Trophoblast cell (in vitro differentiated cells and primary cell): ENCODE data around the gene GNRHR.
"Not testable (repeated sequence)": the region's sequence is repeated elsewhere in the genome, so short reads cannot be mapped to it uniquely, and the experiment has no call there.

Experiments used
- DNase-seq, 2 donors: peaks; one replicate each; pipeline ENCODE4 v3.0.0-alpha.2; 2016
- H2AFZ ChIP-seq: 2 replicates; pipeline ENCODE4 v1.6.1; 2013; ENCODE audit warnings: low read length, moderate library complexity, mild to moderate bottlenecking; ENCODE audit not compliant: insufficient read depth, poor library complexity
- H2AK5ac ChIP-seq: 2 replicates; pipeline ENCODE4 v1.6.1; 2013; ENCODE audit warnings: mild to moderate bottlenecking, low read length
- H2BK120ac ChIP-seq: 2 replicates; pipeline ENCODE4 v1.6.1; 2013; ENCODE audit warnings: low read length, mild to moderate bottlenecking, moderate library complexity; ENCODE audit not compliant: insufficient read depth, poor library complexity
- H2BK12ac ChIP-seq: 2 replicates; pipeline ENCODE4 v1.6.1; 2013; ENCODE audit warnings: mild to moderate bottlenecking, low read length, moderate library complexity
- H2BK5ac ChIP-seq: 2 replicates; pipeline ENCODE4 v1.6.1; 2013; ENCODE audit warnings: low read length, low read depth, moderate library complexity, mild to moderate bottlenecking; ENCODE audit not compliant: poor library complexity
- H3K14ac ChIP-seq: 2 replicates; pipeline ENCODE4 v1.6.1; 2013; ENCODE audit warnings: mild to moderate bottlenecking, low read length
- H3K18ac ChIP-seq: 2 replicates; pipeline ENCODE4 v1.6.1; 2013; ENCODE audit warnings: mild to moderate bottlenecking, low read length
- H3K23ac ChIP-seq: 2 replicates; pipeline ENCODE4 v1.6.1; 2013; ENCODE audit warnings: low read length
- H3K27ac ChIP-seq: 2 replicates; pipeline ENCODE4 v1.5.1; 2013; ENCODE audit warnings: low read depth, mild to moderate bottlenecking, inconsistent platforms, low read length, moderate library complexity
- H3K27me3 ChIP-seq: 2 replicates; pipeline ENCODE4 v1.6.1; 2013; ENCODE audit warnings: inconsistent platforms, mild to moderate bottlenecking, low read length, moderate library complexity; ENCODE audit not compliant: insufficient read depth
- H3K36me3 ChIP-seq, 2 experiments: 1 replicate in 1 of 2; 2 replicates in 1 of 2; pipeline ENCODE4 v1.6.1; 2013; ENCODE audit warnings: low read length in 2 of 2, mild to moderate bottlenecking in 2 of 2, moderate library complexity in 1 of 2; ENCODE audit not compliant: insufficient read depth in 2 of 2, control insufficient read depth in 1 of 2
- H3K4ac ChIP-seq: 2 replicates; pipeline ENCODE4 v1.6.1; 2013; ENCODE audit warnings: low read depth, mild to moderate bottlenecking, low read length, moderate library complexity
- H3K4me1 ChIP-seq, 2 experiments: 1 replicate in 1 of 2; 2 replicates in 1 of 2; pipeline ENCODE4 v1.6.1; 2013; ENCODE audit warnings: low read length in 2 of 2, mild to moderate bottlenecking in 2 of 2, moderate library complexity in 1 of 2; ENCODE audit not compliant: insufficient read depth in 2 of 2, control insufficient read depth in 1 of 2
- H3K4me2 ChIP-seq: 2 replicates; pipeline ENCODE4 v1.6.1; 2013; ENCODE audit warnings: inconsistent platforms, mild to moderate bottlenecking, low read length, moderate library complexity
- H3K4me3 ChIP-seq: 2 replicates; pipeline ENCODE4 v1.5.1; 2013; ENCODE audit warnings: mild to moderate bottlenecking, low read depth, low read length, inconsistent platforms
- H3K79me1 ChIP-seq: one replicate; pipeline ENCODE4 v1.6.1; 2013; ENCODE audit warnings: low read length
- H3K79me2 ChIP-seq: 2 replicates; pipeline ENCODE4 v1.6.1; 2013; ENCODE audit warnings: low read length, mild to moderate bottlenecking; ENCODE audit not compliant: control insufficient read depth, insufficient read depth, poor library complexity
- H3K9ac ChIP-seq: 2 replicates; pipeline ENCODE4 v1.6.1; 2013; ENCODE audit warnings: mild to moderate bottlenecking, low read length
- H3K9me3 ChIP-seq: 2 replicates; pipeline ENCODE4 v1.6.1; 2013; ENCODE audit warnings: low read depth, mild to moderate bottlenecking, control low read depth, inconsistent platforms, low read length; ENCODE audit not compliant: insufficient read depth
- H4K12ac ChIP-seq: 2 replicates; pipeline ENCODE4 v1.6.1; 2013; ENCODE audit warnings: low read depth, mild to moderate bottlenecking, low read length, moderate library complexity
- H4K8ac ChIP-seq: 2 replicates; pipeline ENCODE4 v1.6.1; 2013; ENCODE audit warnings: low read depth, mild to moderate bottlenecking, low read length, moderate library complexity
- H4K91ac ChIP-seq: one replicate; pipeline ENCODE4 v1.6.1; 2013; ENCODE audit warnings: low read depth, mild to moderate bottlenecking, low read length, moderate library complexity
- WGBS: extraction: QIAGEN DNeasy Blood & Tissue Kit; methylation state at CpG from one replicate; pipeline ENCODE4 v1.1.7; 2013; ENCODE audit warnings: missing lambda C conversion rate; ENCODE audit not compliant: insufficient read length, insufficient coverage; ENCODE audit errors: extremely low coverage; 5-methylcytosine and 5-hydroxymethylcytosine counted together

GNRHR gene

DNA sequence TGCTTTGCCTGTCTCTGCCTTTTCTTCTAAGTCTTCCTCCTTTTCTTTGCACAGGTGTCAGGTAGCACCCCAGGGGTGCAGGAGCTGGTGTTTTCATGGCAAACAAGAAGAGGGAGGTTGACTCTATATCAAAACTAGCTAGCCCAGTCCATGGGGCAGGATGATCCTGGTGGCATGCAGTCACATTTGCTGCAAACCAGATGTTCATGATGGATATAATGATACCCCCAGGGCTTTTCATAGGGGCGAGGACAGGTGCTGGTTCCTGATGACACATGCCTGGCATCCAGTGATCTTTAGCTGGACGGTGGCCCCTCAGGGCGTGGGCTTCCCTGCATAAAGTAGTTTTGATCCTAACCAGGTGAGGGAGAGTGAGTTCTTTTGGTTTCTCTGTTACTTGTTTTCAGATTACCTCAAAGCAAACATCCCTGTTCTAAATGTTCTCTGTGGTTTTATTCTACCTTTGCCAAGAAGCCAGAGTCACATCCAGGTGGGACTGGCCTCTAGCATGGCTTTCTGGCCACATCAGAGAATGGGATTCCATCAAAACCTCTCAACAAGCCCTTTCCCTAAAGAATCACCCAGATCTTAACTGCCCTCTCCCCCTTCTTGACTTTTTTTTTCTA lies 42.1 kb downstream of the GNRHR start:
- Histone ChIP-seq H2AK5ac (no peak overlapping the region), H2BK12ac (no peak overlapping the region), H3K4me3 (no peak overlapping the region), H3K14ac (no peak overlapping the region), H2AFZ (no peak overlapping the region), H3K9me3 (no peaks in the 10 kb centered on the region), H3K4ac (no peak overlapping the region), H3K18ac (no peak overlapping the region), H2BK5ac (no peak overlapping the region), H4K91ac (no peak overlapping the region), H3K27me3 (no peaks in the 10 kb centered on the region), H3K4me2 (no peak overlapping the region), H3K27ac (no peak overlapping the region), H4K12ac (no peak overlapping the region), H3K9ac (no peak overlapping the region), H3K79me2 (no peaks in the 10 kb centered on the region), H2BK120ac (no peak overlapping the region), H4K8ac (no peak overlapping the region), H3K79me1 (peaks cover 2% of the 10 kb centered on the region), H3K4me1 (peaks cover 19% of the 10 kb centered on the region in 2 experiments), H3K36me3 (peaks cover 0 to 4% of the 10 kb centered on the region in 2 experiments), H3K23ac (no peak overlapping the region)
- peak; percentile 58 to 81 for DNase-seq
- no CpG with 5 or more reads among the region's 3 CpGs for WGBS

DNA sequence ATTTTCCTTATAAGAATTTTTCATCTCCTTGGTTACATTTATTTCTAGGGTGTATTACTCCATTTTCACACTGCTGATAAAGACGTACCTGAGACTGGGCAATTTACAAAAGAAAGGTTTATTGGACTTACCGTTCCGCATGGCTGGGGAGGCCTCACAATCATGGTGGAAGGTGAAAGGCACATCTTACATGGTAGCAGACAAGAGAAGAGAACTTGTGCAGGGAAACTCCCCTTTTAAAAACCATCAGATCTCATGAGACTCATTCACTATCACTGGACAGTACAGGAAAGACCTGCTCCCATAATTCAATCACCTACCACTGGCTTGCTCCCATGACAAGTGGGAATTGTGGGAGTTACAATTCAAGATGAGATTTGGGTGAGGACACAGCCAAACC lies 47.5 kb downstream of the GNRHR start:
- not testable (repeated sequence) for H3K14ac ChIP-seq, H3K4me2 ChIP-seq, H3K18ac ChIP-seq, H2AK5ac ChIP-seq, H3K27me3 ChIP-seq, H2BK5ac ChIP-seq, H3K4me3 ChIP-seq, H3K4ac ChIP-seq, H3K4me1 ChIP-seq, H3K36me3 ChIP-seq, H3K27ac ChIP-seq, H3K79me2 ChIP-seq, H4K91ac ChIP-seq, H2AFZ ChIP-seq, H4K12ac ChIP-seq, H3K23ac ChIP-seq, H3K9me3 ChIP-seq, H4K8ac ChIP-seq, H2BK120ac ChIP-seq, H3K9ac ChIP-seq, H2BK12ac ChIP-seq, DNase-seq, H3K79me1 ChIP-seq
- WGBS = no CpG with 5 or more reads among the region's 3 CpGs

DNA sequence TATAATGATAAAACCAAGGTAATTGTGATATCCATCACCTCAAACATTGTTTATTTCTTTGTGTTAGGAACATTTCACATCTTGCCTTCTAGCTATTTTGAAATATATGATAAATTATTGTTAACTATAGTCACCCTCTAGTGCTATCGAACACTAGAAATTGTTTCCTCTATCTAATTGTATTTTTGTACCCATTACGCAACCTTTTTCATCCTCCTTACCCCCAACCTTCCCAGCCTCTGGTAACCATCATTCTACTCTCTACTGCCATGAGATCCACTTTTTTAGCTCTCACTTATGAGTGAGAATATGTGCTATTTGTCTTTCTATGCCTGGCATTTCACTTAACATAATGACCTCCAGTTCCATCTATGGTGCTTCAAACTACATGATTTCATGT lies 49.3 kb downstream of the GNRHR start:
- Histone ChIP-seq H3K4me2 (no peak overlapping the region), H2BK120ac (no peak overlapping the region), H3K9ac (no peak overlapping the region), H2BK12ac (no peak overlapping the region), H4K12ac (no peak overlapping the region), H3K4me3 (no peak overlapping the region), H2BK5ac (no peak overlapping the region), H3K79me2 (peaks cover 5% of the 10 kb centered on the region), H2AFZ (no peak overlapping the region), H3K14ac (no peak overlapping the region), H3K4me1 (no peaks in the 10 kb centered on the region), H3K27ac (no peak overlapping the region), H3K36me3 (no peaks in the 10 kb centered on the region), H3K18ac (no peak overlapping the region), H4K91ac (no peak overlapping the region), H3K23ac (no peak overlapping the region), H3K4ac (no peak overlapping the region), H3K27me3 (no peaks in the 10 kb centered on the region), H4K8ac (no peak overlapping the region), H3K79me1 (peaks cover 5% of the 10 kb centered on the region), H3K9me3 (no peaks in the 10 kb centered on the region), H2AK5ac (no peak overlapping the region)
- DNase-seq = no peak
- no CpG with 5 or more reads among the region's 2 CpGs for WGBS

DNA sequence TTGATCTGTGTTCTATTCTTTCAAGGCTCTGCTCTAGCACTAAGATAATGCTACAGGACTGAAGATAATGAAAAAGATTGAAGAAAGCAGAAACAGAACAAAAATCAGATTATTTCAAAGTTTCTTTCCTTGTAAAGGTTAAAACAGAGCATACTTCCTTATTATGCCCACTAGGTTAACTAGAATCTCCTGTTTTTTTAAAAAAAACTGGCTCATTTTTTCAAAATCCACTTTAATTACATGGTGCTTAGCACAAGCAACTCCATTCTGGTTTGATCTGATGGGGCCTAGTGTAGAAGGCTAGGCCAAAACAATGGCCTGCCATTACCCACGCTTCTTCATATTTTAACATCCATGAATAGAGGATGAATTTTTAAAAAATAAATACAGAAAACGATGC lies 52.0 kb downstream of the GNRHR start:
- H3K4me3 ChIP-seq = no peak overlapping the region
- H3K79me1 ChIP-seq = peaks cover 5% of the 10 kb centered on the region
- DNase-seq = no peak
- no peak overlapping the region for H3K4me2 ChIP-seq
- H3K18ac ChIP-seq = no peak overlapping the region
- H2BK120ac ChIP-seq = no peak overlapping the region
- no peak overlapping the region for H3K27ac ChIP-seq
- no peak overlapping the region for H2BK12ac ChIP-seq
- no peak overlapping the region for H4K8ac ChIP-seq
- no peaks in the 10 kb centered on the region for H3K36me3 ChIP-seq
- H3K4ac ChIP-seq = no peak overlapping the region
- no peak overlapping the region for H2BK5ac ChIP-seq
- peaks cover 2 to 3% of the 10 kb centered on the region in 2 experiments for H3K4me1 ChIP-seq
- peaks cover 7% of the 10 kb centered on the region for H3K79me2 ChIP-seq
- no peaks in the 10 kb centered on the region for H3K27me3 ChIP-seq
- H3K23ac ChIP-seq = no peak overlapping the region
- no peak overlapping the region for H3K9ac ChIP-seq
- WGBS = no CpG with 5 or more reads among the region's 2 CpGs
- no peak overlapping the region for H2AFZ ChIP-seq
- H4K91ac ChIP-seq = no peak overlapping the region
- H4K12ac ChIP-seq = no peak overlapping the region
- no peaks in the 10 kb centered on the region for H3K9me3 ChIP-seq
- no peak overlapping the region for H3K14ac ChIP-seq
- no peak overlapping the region for H2AK5ac ChIP-seq
